Activated CD8-positive, alpha-beta memory T cell treated with anti-CD3 and anti-CD28 coated beads for 36 hours (primary cell): ENCODE data around the gene MDK. TPM values are rescaled to one million over a fixed set of nuclear protein-coding genes. Genes with fewer than 3 reads are reported as not detected.
"Not testable (repeated sequence)": the region's sequence is repeated elsewhere in the genome, so short reads cannot be mapped to it uniquely, and the experiment has no call there.

ENCODE experiments used
- CTCF ChIA-PET: fragments of 350-600 bp; sonication (Branson Sonifier 250); formaldehyde crosslinking; loops from one replicate; lab custom pipeline; 2021; ENCODE audit warnings: antibody characterized with exemption; lab: Charles Lee
- POLR2A ChIA-PET: fragments of 350-600 bp; sonication (Branson Sonifier 250); formaldehyde crosslinking; loops from one replicate; lab custom pipeline; 2021; ENCODE audit warnings: antibody characterized with exemption; lab: Charles Lee
- total RNA-seq, 2 experiments: library from RNA; stranded (reverse); gene quantifications; one replicate each; pipeline ENCODE4 v1.2.3, GENCODE V29; 2021

MDK gene
- total RNA-seq, 2 experiments from 2014 or later: 0.90 to 1.6 TPM

- ChIA-PET CTCF (interaction anchor here (1.2 to 11.1 kb wide), 3 partner anchors 10 to 123 kb away, joined by 3 to 207 read pairs (median 4); partner anchors contain the start of gene DGKZ), POLR2A (interaction anchor here (1.7 kb wide), 1 partner anchor 11 kb away, joined by 8 read pairs; no protein-coding TSS in a partner anchor)
These were observed 19.1 kb upstream of the MDK start for GRCh38 chr11:46362156-46363030.

- ChIA-PET POLR2A (no interaction called here), CTCF (interaction anchor here (1.2 to 11.1 kb wide), 3 partner anchors 11 to 123 kb away, joined by 3 to 207 read pairs (median 4); partner anchors contain the start of gene DGKZ)
These were observed 18.4 kb upstream of the MDK start for GRCh38 chr11:46363031-46363407.

- ChIA-PET CTCF (interaction anchor here (1.2 to 11.1 kb wide), 3 partner anchors 11 to 124 kb away, joined by 3 to 207 read pairs (median 4); partner anchors contain the start of gene DGKZ), POLR2A (no interaction called here)
These were observed 17.9 kb upstream of the MDK start for GRCh38 chr11:46363455-46364005.

DNA sequence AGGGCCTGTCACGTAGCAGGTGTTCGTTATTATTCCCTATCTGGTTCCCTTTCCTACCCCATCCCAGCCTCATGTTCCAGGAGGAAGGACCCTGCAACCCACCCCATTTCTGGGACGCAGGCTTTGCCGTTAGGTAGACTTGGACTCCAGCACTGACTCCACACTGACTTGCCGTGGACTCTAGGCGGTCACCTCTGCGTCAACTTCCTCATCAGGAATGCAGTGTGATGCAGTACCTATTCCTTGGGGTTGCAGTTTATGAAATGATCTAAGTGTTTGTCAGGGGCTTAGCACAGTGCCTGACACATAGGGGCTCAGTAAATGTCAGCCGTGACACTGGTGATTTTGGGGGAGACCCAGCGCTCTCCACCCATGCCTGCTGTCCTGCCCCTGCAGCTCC lies 17.4 kb upstream of the MDK start:
- POLR2A ChIA-PET: interaction anchor here (1.2 kb wide), 1 partner anchor 9 kb away, joined by 3 read pairs; no protein-coding TSS in a partner anchor
- CTCF ChIA-PET: interaction anchor here (11.1 kb wide), 1 partner anchor 12 kb away, joined by 207 read pairs; the partner anchor contains the start of gene DGKZ

- CTCF ChIA-PET: interaction anchor here (11.1 kb wide), 1 partner anchor 12 kb away, joined by 207 read pairs; the partner anchor contains the start of gene DGKZ
- POLR2A ChIA-PET: interaction anchor here (1.2 kb wide), 1 partner anchor 10 kb away, joined by 3 read pairs; no protein-coding TSS in a partner anchor
These were observed 16.7 kb upstream of the MDK start for GRCh38 chr11:46364791-46365190.

GRCh38 chr11:46366260-46366659 lies 15.2 kb upstream of the MDK start:
- CTCF ChIA-PET: interaction anchor here (2.7 to 11.1 kb wide), 2 partner anchors 14 to 22 kb away, joined by 12 to 207 read pairs; partner anchors contain the start of gene DGKZ
- POLR2A ChIA-PET: no interaction called here

GRCh38 chr11:46366661-46367161 lies 14.8 kb upstream of the MDK start:
- ChIA-PET CTCF (interaction anchor here (2.7 to 11.1 kb wide), 2 partner anchors 14 to 21 kb away, joined by 12 to 207 read pairs; partner anchors contain the start of gene DGKZ), POLR2A (no interaction called here)

DNA sequence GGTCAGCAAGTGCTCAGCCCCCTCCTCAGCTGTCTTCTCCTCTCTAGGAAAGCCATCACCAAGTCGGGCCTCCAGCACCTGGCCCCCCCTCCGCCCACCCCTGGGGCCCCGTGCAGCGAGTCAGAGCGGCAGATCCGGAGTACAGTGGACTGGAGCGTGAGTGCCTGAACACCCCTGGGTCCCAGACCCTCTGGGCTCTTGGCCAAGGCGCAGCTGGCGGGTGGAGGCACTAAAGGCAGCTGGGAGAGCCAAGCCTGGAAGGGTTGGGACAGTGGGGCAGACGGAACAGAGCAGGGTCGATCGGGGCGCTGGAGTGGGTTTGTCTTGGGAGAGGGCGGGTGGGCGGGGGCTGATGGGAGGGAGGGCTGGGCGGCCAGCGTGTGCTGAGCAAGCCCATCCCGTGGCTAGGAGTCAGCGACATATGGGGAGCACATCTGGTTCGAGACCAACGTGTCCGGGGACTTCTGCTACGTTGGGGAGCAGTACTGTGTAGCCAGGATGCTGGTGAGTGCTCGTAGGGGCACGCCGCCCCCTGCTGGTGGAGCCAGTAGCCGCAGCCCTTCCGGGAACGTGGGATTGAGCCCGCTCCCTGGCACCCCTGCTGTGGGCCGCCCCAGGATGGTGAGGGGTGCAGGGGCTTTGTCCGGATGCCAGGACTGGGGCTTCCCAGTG lies 14.1 kb upstream of the MDK start:
- POLR2A ChIA-PET: no interaction called here
- CTCF ChIA-PET: interaction anchor here (0.9 to 11.1 kb wide), 8 partner anchors 9 to 251 kb away, joined by 3 to 207 read pairs (median 4); partner anchors contain the start of genes CHRM4, CREB3L1 and DGKZ

DNA sequence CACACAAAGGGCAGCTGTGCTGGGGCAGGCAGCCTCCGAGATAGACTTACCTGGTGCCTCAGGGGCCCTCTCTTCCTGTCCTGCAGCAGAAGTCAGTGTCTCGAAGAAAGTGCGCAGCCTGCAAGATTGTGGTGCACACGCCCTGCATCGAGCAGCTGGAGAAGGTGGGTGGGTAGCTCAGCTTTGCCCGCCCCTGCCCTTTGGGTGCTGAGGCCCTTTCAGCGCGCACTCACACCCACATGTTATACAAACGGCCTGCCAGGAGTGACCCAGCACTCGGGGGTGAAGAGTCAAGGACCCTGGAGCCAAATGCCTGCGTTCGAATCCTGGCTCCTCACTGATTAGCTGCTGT lies 13.6 kb upstream of the MDK start:
- POLR2A ChIA-PET: no interaction called here
- CTCF ChIA-PET: interaction anchor here (0.9 to 11.1 kb wide), 9 partner anchors 8 to 250 kb away, joined by 3 to 207 read pairs (median 4); partner anchors contain the start of genes CHRM4, CREB3L1 and DGKZ

GRCh38 chr11:46369458-46370152 lies 11.9 kb upstream of the MDK start:
- CTCF ChIA-PET: interaction anchor here (1.1 to 11.1 kb wide), 3 partner anchors 10 to 121 kb away, joined by 3 to 207 read pairs (median 8); partner anchors contain the start of gene DGKZ
- POLR2A ChIA-PET: no interaction called here

DNA sequence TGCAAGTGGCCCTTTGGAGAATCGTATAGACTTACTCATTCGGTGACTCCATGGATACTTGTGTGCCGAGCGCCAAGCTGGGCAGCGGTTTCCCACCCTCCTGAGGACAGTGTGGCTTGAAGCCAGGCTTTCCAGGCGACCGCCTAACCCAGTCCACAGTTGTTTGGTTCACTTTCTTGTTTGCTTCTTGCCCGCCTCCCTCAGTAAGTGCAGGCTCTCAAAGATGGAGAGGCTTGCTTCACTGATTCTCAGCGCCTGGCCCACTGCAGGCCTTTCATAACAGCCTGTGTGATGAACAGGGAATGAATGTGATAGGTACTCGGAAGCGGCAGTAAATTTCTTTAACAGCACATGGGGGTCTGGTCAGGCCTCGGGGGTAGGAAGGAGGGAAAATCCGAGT lies 11.2 kb upstream of the MDK start:
- POLR2A ChIA-PET: no interaction called here

GRCh38 chr11:46371262-46371661 lies 10.2 kb upstream of the MDK start:
- CTCF ChIA-PET, POLR2A ChIA-PET: not testable (repeated sequence)

More for the DNA sequence above, 11.2 kb upstream of the MDK start:
- CTCF ChIA-PET: interaction anchor here (11.1 kb wide), 1 partner anchor 18 kb away, joined by 207 read pairs; the partner anchor contains the start of gene DGKZ

DNA sequence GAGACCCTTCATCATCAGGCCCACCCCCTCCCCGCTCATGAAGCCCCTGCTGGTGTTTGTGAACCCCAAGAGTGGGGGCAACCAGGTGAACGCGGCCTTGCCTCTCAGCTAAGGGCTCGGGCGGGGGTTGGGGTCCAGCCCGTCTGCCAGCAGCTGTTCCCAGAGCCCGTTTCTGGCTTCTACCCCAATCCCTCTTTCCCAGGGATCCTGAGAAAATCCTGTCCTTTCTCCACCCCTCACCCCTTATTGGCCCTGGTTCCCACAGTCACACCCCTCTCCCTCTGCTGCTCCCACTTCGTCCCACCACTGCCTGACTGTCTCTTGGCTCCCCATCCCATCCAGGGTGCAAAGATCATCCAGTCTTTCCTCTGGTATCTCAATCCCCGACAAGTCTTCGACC lies 9.4 kb upstream of the MDK start:
- CTCF ChIA-PET: interaction anchor here (0.9 kb wide), 1 partner anchor 12 kb away, joined by 3 read pairs; no protein-coding TSS in a partner anchor
- POLR2A ChIA-PET: no interaction called here

DNA sequence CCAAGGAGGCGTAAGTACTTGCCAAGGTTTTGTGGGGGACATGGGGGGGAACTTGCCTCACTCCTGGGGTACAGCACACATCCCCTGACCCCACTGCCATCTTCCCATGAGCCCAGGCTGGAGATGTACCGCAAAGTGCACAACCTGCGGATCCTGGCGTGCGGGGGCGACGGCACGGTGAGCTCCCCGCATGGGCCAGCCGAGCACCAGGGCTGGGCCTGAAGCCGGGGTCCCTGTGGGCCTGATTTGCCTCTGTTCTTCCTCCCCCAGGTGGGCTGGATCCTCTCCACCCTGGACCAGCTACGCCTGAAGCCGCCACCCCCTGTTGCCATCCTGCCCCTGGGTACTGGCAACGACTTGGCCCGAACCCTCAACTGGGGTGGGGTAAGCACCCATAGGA lies 9.0 kb upstream of the MDK start:
- CTCF ChIA-PET: interaction anchor here (0.9 kb wide), 1 partner anchor 12 kb away, joined by 3 read pairs; no protein-coding TSS in a partner anchor
- POLR2A ChIA-PET: not testable (repeated sequence)

- ChIA-PET POLR2A (no interaction called here), CTCF (no interaction called here)
These were observed 7.4 kb upstream of the MDK start for GRCh38 chr11:46373787-46374740.

DNA sequence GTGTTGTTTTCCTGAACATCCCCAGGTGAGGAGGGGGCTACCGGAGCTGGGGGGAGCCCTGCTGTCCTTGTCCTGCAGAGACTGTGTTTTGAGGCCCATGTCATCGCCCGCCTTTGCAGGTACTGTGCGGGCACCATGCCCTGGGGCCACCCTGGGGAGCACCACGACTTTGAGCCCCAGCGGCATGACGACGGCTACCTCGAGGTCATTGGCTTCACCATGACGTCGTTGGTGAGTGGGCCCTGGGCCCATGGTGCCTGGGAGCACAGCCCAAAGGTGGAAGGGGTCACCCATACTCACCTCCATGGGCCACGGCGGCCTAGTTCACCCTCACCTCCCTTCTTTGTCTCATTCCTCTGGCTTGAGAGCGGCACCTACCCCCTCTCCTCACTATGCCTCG lies 6.7 kb upstream of the MDK start:
- POLR2A ChIA-PET: no interaction called here
- CTCF ChIA-PET: no interaction called here
